Measurements from ENCODE around the gene LRIF1. TPM values are rescaled to one million over a fixed set of nuclear protein-coding genes. Genes with fewer than 3 reads are reported as not detected.
"Not testable (repeated sequence)": the region's sequence is repeated elsewhere in the genome, so short reads cannot be mapped to it uniquely, and the experiment has no call there.

LRIF1 gene, protein sequence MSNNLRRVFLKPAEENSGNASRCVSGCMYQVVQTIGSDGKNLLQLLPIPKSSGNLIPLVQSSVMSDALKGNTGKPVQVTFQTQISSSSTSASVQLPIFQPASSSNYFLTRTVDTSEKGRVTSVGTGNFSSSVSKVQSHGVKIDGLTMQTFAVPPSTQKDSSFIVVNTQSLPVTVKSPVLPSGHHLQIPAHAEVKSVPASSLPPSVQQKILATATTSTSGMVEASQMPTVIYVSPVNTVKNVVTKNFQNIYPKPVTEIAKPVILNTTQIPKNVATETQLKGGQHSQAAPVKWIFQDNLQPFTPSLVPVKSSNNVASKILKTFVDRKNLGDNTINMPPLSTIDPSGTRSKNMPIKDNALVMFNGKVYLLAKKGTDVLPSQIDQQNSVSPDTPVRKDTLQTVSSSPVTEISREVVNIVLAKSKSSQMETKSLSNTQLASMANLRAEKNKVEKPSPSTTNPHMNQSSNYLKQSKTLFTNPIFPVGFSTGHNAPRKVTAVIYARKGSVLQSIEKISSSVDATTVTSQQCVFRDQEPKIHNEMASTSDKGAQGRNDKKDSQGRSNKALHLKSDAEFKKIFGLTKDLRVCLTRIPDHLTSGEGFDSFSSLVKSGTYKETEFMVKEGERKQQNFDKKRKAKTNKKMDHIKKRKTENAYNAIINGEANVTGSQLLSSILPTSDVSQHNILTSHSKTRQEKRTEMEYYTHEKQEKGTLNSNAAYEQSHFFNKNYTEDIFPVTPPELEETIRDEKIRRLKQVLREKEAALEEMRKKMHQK
- total RNA-seq (10 to 100 TPM; 23.3 to 25.9 TPM), polyA plus RNA-seq (10 to 100 TPM; 22.2 to 26.4 (median 26.3) TPM), total RNA-seq (17.7 to 49.3 (median 27.9) reads per million in 6 experiments)

- peak within 1 kb of the TSS; percentile 89 to 100 (median 99) for H3K27ac Mint-ChIP-seq
- H3K4me3 Mint-ChIP-seq, result peak within 1 kb of the TSS; percentile 79 to 99 (median 94)
- peaks cover 8 to 17% (median 9%) of the 10 kb centered on the region in 5 donors for H3K27me3 Mint-ChIP-seq
- H3K9me3 Mint-ChIP-seq, result peaks cover 21 to 83% (median 56%) of the 10 kb centered on the region in 9 donors
- peak; percentile 91 to 100 (median 100) for DNase-seq
- peak; percentile 92 to 94 for ATAC-seq
- peaks cover 19 to 53% (median 52%) of the 10 kb centered on the region in 3 donors for H3K36me3 Mint-ChIP-seq
- POLR2A ChIA-PET, result interaction anchor here (0.6 to 2.0 kb wide), 23 partner anchors 11 to 625 kb away, joined by 3 to 22 read pairs (median 4); partner anchors contain the start of genes CD53 and RBM15
- H3K4me1 Mint-ChIP-seq, result peaks cover 23 to 40% (median 30%) of the 10 kb centered on the region in 4 donors
These were observed at the start of gene LRIF1 for GRCh38 chr1:110963691-110964454. TSS of gene LRIF1 (minus strand) at chr1:110963922. CDS start at chr1:110963688, 234 bp downstream.

DNA sequence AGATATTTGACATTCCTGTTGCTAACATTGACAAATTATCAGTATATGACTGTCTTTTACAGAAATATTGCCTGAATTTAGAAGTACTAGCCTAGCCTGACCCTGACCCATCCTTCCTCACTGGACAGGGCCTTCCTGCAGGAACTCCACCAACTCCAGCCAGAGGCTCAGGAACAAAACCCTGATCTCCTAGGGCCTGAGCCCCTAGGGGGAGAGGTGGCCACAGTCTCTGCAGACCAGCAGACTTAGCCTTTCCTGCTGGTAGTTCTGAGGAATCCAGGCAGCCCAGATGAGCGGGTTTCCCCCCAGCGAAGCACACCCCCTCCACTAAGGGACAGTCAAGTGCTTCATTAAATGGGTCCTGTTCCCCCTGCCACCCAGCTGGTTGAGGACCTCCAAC is 44.3 kb upstream of the LRIF1 start:
- Mint-ChIP-seq H3K4me3 (no peak overlapping the region), H3K4me1 (no peaks in the 10 kb centered on the region), H3K27ac (no peak overlapping the region), H3K27me3 (peaks cover 15 to 64% (median 42%) of the 10 kb centered on the region in 5 donors), H3K36me3 (peaks cover 0 to 40% (median 26%) of the 10 kb centered on the region in 3 donors), H3K9me3 (peaks cover 0 to 65% (median 29%) of the 10 kb centered on the region in 9 donors)
- POLR2A ChIA-PET, result no interaction called here
- ATAC-seq (no peak), DNase-seq (no peak)

- H3K4me1 Mint-ChIP-seq, result no peaks in the 10 kb centered on the region
- ATAC-seq (no peak), DNase-seq (no peak)
- POLR2A ChIA-PET, result no interaction called here
- peaks cover 20 to 73% (median 47%) of the 10 kb centered on the region in 5 donors for H3K27me3 Mint-ChIP-seq
- H3K9me3 Mint-ChIP-seq, result peaks cover 0 to 52% (median 20%) of the 10 kb centered on the region in 9 donors
- H3K27ac Mint-ChIP-seq, result no peak overlapping the region
- peaks cover 0 to 45% (median 29%) of the 10 kb centered on the region in 3 donors for H3K36me3 Mint-ChIP-seq
- H3K4me3 Mint-ChIP-seq, result no peak overlapping the region
These were observed 42.8 kb upstream of the LRIF1 start for GRCh38 chr1:111006556-111006955.

DNA sequence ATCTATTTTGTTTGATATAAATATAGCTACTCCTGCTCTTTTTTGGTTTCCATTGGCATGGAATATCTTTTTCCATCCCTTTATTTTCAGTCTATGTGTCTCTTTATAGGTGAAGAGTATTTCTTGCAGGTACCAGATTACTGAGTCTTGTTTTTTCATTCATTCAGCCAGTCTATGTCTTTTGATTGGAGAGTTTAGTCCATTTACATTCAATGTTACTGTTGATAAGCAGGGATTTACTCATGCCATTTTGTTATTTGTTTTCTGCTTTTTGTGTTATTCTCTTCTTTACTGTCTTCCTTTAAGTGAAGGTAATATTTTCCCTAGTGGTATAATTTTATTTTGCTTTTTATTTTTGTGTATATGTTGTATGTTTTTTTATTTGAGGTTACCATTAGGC is 35.9 kb upstream of the LRIF1 start:
- not testable (repeated sequence) for H3K27ac Mint-ChIP-seq, H3K4me3 Mint-ChIP-seq, H3K4me1 Mint-ChIP-seq, DNase-seq, ATAC-seq
- Mint-ChIP-seq H3K27me3 (peaks cover 24 to 73% (median 38%) of the 10 kb centered on the region in 5 donors), H3K9me3 (peaks cover 0 to 21% (median 10%) of the 10 kb centered on the region in 9 donors), H3K36me3 (peaks cover 0 to 22% (median 19%) of the 10 kb centered on the region in 3 donors)
- POLR2A ChIA-PET, result interaction anchor here (0.7 kb wide), 1 partner anchor 41 kb away, joined by 4 read pairs; no protein-coding TSS in a partner anchor

DNA sequence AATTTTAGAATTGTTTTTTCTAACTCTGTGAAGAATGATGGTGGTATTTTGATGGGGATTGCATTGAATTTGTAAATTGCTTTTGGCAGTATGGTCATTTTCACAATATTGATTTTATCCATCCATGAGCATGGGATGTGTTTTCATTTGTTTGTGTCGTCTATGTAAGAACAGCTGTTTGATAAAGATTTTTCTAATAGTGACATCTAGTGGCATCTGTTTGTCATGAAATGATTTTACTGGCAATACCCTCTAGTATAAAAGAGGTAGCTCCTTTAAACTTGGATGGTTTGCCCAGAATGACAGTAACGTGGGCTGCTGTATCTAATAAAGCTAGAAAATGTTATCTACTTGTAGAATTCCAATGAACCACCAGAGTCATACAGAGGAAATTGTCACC is 28.6 kb upstream of the LRIF1 start:
- H3K4me1 Mint-ChIP-seq, H3K9me3 Mint-ChIP-seq, H3K27ac Mint-ChIP-seq, H3K36me3 Mint-ChIP-seq, H3K4me3 Mint-ChIP-seq: not testable (repeated sequence)
- POLR2A ChIA-PET, result interaction anchor here (0.9 to 1.0 kb wide), 2 partner anchors 119 to 197 kb away, joined by 3 to 4 read pairs; partner anchors contain the start of gene CD53
- H3K27me3 Mint-ChIP-seq, result peaks cover 1 to 21% (median 7%) of the 10 kb centered on the region in 5 donors
- DNase-seq (peak in 3 of 10 donors; percentile 35 to 43 (median 36)), ATAC-seq (peak; percentile 51 to 56)

- H3K27ac Mint-ChIP-seq, POLR2A ChIA-PET, H3K9me3 Mint-ChIP-seq, H3K4me3 Mint-ChIP-seq, ATAC-seq, H3K4me1 Mint-ChIP-seq, H3K36me3 Mint-ChIP-seq, DNase-seq: not testable (repeated sequence)
- H3K27me3 Mint-ChIP-seq, result peaks cover 0 to 21% (median 8%) of the 10 kb centered on the region in 5 donors
These were observed 27.6 kb upstream of the LRIF1 start for GRCh38 chr1:110991295-110991694.

- H3K27ac Mint-ChIP-seq, result no peak overlapping the region
- no peak overlapping the region for H3K4me3 Mint-ChIP-seq
- DNase-seq, result no peak
- POLR2A ChIA-PET, result no interaction called here
- no peaks in the 10 kb centered on the region for H3K36me3 Mint-ChIP-seq
- H3K27me3 Mint-ChIP-seq, result peaks cover 0 to 17% (median 8%) of the 10 kb centered on the region in 5 donors
- no peak for ATAC-seq
- peaks cover 2 to 6% (median 3%) of the 10 kb centered on the region in 4 donors for H3K4me1 Mint-ChIP-seq
- H3K9me3 Mint-ChIP-seq, result peaks cover 0 to 5% (median 0%) of the 10 kb centered on the region in 9 donors
These were observed 26.8 kb upstream of the LRIF1 start for GRCh38 chr1:110990541-110990940.

DNA sequence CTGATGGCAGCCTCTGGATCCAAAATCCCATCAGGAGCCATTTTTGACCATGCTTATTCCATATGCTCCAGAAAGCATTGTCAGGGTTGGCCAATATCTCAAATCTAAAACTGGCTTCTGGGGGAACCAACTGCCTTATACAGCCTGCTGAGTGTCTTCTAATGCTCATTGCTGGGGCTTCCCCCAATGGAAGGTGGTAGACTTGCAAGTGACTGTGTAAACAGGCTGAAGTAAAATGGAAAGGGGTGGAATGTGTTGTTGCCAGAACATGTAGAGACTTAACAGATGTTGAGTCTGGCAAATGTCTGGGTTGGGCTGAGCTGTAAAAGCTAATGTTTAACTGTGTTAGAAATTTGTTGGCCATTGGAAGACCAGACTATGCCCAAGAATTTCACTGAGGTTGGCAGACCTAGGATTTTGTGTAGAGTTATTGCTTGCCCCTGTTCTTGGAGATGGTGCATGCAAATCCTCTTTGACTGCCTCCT is 22.7 kb upstream of the LRIF1 start:
- Mint-ChIP-seq H3K36me3 (peaks cover 0 to 17% (median 14%) of the 10 kb centered on the region in 3 donors), H3K27me3 (peaks cover 0 to 13% (median 8%) of the 10 kb centered on the region in 5 donors), H3K4me3 (no peak overlapping the region), H3K4me1 (peaks cover 11 to 14% (median 12%) of the 10 kb centered on the region in 4 donors), H3K9me3 (peaks cover 0 to 18% (median 10%) of the 10 kb centered on the region in 9 donors), H3K27ac (no peak overlapping the region)
- ATAC-seq, result no peak
- DNase-seq, result no peak
- POLR2A ChIA-PET, result no interaction called here

GRCh38 chr1:110982320-110982719 is 18.6 kb upstream of the LRIF1 start:
- Mint-ChIP-seq H3K4me3 (peak overlapping the region in 1 of 10 donors; percentile 67), H3K9me3 (peaks cover 0 to 32% (median 15%) of the 10 kb centered on the region in 9 donors), H3K36me3 (peaks cover 0 to 28% (median 21%) of the 10 kb centered on the region in 3 donors), H3K4me1 (peaks cover 11 to 14% (median 12%) of the 10 kb centered on the region in 4 donors), H3K27ac (peak overlapping the region in 2 of 10 donors; percentile 42 to 55), H3K27me3 (peaks cover 10 to 38% (median 18%) of the 10 kb centered on the region in 5 donors)
- POLR2A ChIA-PET, result no interaction called here
- DNase-seq, result peak in 1 of 10 donors; percentile 40
- no peak for ATAC-seq

GRCh38 chr1:110979154-110979553 is 15.4 kb upstream of the LRIF1 start:
- peaks cover 13 to 46% (median 33%) of the 10 kb centered on the region in 9 donors for H3K9me3 Mint-ChIP-seq
- H3K36me3 Mint-ChIP-seq, result peaks cover 0 to 34% (median 34%) of the 10 kb centered on the region in 3 donors
- no peak overlapping the region for H3K4me3 Mint-ChIP-seq
- DNase-seq (no peak), ATAC-seq (no peak)
- no peak overlapping the region for H3K27ac Mint-ChIP-seq
- H3K4me1 Mint-ChIP-seq, result peaks cover 11 to 14% (median 12%) of the 10 kb centered on the region in 4 donors
- POLR2A ChIA-PET, result no interaction called here
- H3K27me3 Mint-ChIP-seq, result peaks cover 12 to 42% (median 18%) of the 10 kb centered on the region in 5 donors

DNA sequence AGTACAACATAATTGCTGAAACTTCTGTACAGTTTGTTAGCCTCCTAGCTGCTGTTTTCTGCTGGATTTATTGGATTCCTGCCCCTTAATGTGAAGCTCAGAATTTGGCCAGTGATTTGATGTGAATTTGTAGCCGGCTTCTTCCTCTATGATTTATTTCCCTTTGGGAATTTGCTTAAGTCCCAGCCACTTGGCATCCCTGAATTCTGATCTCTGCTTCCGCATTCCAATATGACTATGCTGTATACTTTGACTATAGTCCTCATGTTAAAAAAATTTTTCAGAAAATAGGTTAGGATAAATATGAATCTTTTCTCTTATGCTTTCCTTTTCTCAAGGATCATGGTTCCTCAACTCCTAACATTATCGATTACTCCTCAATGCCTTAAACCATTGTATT is 12.4 kb upstream of the LRIF1 start:
- DNase-seq, result no peak
- no peak overlapping the region for H3K4me3 Mint-ChIP-seq
- H3K27me3 Mint-ChIP-seq, result peaks cover 25 to 66% (median 34%) of the 10 kb centered on the region in 5 donors
- POLR2A ChIA-PET, result no interaction called here
- no peak for ATAC-seq
- H3K4me1 Mint-ChIP-seq, result no peaks in the 10 kb centered on the region
- no peak overlapping the region for H3K27ac Mint-ChIP-seq
- H3K36me3 Mint-ChIP-seq, result peaks cover 0 to 32% (median 28%) of the 10 kb centered on the region in 3 donors
- H3K9me3 Mint-ChIP-seq, result peaks cover 17 to 57% (median 35%) of the 10 kb centered on the region in 9 donors

Data from naive thymus-derived CD8-positive, alpha-beta T cell (primary cell).